Right lobe of liver (tissue), 4 donors: ENCODE results near the gene RNU5D-1.

Experiments used
- POLR2A ChIP-seq: fragments of 450-650 bp; IDR thresholded peaks from one replicate; pipeline ENCODE4 v1.6.1; 2017; ENCODE audit warnings: antibody characterized with exemption, mild to moderate bottlenecking
- TF ChIP-seq, protein P1 (sequence below), 4 donors: fragments of 200-600 bp in 3 of 4; fragments of 450-650 bp in 1 of 4; IDR thresholded peaks; one replicate each; pipeline versions ENCODE4 v1.5.1 to v1.8.0; 2016 to 2022; ENCODE audit warnings: antibody characterized with exemption in 4 of 4, mild to moderate bottlenecking in 2 of 4
- donor health status: DM: no; HTN: no; CAD: no.
- donor health status: DM: no; HTN: no; CAD: no.
- donor health status: DM: no; HTN: yes; CAD: no.

DNA sequence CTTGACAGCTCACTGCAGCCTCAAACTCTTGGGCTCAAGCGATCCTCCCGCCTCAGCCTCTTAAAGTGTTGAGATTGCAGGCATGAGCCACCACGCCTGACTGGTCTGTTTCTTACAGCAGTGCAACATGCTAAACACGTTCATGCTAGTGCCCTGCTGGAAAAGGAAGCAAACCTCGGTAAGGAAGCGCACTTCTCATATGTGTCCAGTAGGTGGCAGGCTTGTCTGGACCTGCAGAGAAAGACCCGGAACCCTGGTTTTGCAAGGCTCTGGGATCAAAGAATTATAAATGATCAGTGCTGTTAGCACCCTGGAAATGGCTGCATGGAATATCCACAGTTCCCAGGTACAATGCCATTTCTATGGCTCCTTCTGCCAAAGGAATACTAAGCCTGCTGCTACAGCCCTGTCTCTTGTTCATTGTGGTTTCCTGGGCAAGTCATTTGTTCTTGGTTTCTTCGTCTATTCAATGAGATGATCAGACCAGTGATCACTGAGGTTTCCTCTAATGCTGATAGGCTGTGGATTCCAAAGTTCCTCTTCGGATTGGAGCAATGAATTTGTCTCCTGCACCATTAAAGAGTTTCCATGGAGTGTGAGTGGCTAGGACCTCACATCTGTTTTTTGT, 15.9 kb downstream of the RNU5D-1 start:
- TF ChIP-seq, protein P1, sequence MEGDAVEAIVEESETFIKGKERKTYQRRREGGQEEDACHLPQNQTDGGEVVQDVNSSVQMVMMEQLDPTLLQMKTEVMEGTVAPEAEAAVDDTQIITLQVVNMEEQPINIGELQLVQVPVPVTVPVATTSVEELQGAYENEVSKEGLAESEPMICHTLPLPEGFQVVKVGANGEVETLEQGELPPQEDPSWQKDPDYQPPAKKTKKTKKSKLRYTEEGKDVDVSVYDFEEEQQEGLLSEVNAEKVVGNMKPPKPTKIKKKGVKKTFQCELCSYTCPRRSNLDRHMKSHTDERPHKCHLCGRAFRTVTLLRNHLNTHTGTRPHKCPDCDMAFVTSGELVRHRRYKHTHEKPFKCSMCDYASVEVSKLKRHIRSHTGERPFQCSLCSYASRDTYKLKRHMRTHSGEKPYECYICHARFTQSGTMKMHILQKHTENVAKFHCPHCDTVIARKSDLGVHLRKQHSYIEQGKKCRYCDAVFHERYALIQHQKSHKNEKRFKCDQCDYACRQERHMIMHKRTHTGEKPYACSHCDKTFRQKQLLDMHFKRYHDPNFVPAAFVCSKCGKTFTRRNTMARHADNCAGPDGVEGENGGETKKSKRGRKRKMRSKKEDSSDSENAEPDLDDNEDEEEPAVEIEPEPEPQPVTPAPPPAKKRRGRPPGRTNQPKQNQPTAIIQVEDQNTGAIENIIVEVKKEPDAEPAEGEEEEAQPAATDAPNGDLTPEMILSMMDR (IDR thresholded peaks at IDR 0.05), result peak; percentile 79 to 96 (median 91)
- TF ChIP-seq POLR2A, result no peak
